ENCODE data around the gene CCNO.
A peak's percentile ranks its signal among the peaks of the same experiment; 100 is the strongest.

Gene CCNO

DNA sequence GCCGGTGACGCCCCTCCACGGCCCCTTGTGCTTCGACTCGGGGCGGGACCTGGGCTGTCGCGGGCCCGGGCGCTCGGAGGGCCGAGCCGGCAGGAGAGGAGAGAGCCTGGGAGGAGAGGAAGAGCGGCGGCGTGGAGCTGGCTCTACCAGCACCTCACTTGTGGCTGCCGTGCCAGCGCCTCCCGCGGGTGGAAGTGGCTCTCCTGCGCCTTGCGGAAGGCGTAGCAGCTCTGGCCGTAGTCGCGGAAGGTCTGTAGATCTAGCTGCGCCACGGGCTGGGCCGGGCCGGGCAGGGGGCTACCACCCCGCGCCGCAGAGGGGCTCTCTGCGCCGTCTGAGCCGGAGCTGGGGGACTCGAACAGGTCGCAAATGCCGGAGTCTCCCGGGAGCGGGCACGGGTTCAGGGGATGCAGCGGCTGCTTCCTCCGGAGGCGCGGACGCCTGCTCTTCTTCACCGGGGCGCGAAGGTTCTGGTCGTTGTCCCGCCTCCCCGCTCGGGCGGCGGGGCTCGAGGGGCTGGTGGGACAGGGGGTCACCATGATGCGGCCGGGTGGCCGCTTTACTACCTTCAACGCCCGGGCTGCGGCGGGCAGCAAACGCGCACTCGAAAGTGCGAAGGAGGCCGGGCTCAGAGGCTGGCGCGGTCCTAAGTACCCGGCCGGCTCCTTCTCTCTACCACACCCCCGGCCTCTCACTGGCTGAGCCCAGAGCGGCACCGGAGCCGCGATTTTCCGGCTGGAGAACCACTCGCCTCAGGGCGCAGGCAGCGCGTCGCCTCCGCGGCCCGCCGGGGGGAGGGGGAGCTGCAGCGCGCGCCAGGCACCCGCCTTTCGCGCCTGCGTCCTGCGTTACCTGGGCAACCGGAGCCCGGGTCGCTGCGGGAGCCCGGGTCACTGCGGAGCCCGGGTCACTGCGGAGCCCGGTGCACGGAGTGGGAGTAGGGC is at the start of gene CCNO:
Gene CCNO, minus strand, starts transcription at position 624 of the 944 bp plus-strand sequence. Its CDS starts 85 bp downstream, at position 539.
- Histone ChIP-seq H3K4me3 (ENCODE audit: low read length) (peak within 1 kb of the TSS; percentile 63), H3K27me3 (ENCODE audit: control insufficient read depth, insufficient read depth, low read length) (peaks cover 42% of the 10 kb centered on the region), H3K9ac (ENCODE audit: low read length) (no peak within 1 kb of the TSS), H3K36me3 (ENCODE audit: control insufficient read depth, insufficient read depth, low read length) (no peaks in the 10 kb centered on the region), H3K27ac (ENCODE audit: low read depth, low read length) (no peak within 1 kb of the TSS), H3K4me1 (ENCODE audit: control insufficient read depth, insufficient read depth, low read length) (peaks cover 6% of the 10 kb centered on the region)

GRCh38 chr5:55278778-55279177 is 45.4 kb upstream of the CCNO start:
- Histone ChIP-seq H3K27ac (ENCODE audit: low read depth, low read length) (no peak overlapping the region), H3K4me1 (ENCODE audit: control insufficient read depth, insufficient read depth, low read length) (no peaks in the 10 kb centered on the region), H3K36me3 (ENCODE audit: control insufficient read depth, insufficient read depth, low read length) (peaks cover 13% of the 10 kb centered on the region)

DNA sequence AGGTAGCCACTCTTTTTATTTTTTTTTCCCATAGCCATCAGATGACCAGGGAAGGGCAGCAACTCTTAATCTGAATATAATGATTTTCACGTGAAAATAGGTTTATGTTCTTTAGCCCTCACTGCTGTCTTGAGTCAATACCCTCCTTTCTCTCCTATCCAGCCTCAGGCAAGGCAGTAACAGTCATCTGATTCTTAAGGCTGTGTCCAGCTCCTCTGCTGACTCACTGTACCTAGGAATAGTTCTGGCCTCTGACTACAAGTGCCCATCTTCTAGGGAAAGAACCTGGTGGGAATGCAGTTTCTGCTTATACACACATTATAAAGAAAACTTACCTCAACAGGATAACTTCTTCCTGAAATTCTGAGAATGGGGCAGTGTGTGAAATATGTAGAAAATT is 43.4 kb upstream of the CCNO start:
- Histone ChIP-seq H3K27me3 (ENCODE audit: control insufficient read depth, insufficient read depth, low read length) (no peaks in the 10 kb centered on the region), H3K4me3 (ENCODE audit: low read length) (no peak overlapping the region), H3K9ac (ENCODE audit: low read length) (no peak overlapping the region), H3K36me3 (ENCODE audit: control insufficient read depth, insufficient read depth, low read length) (peaks cover 13% of the 10 kb centered on the region), H3K4me1 (ENCODE audit: control insufficient read depth, insufficient read depth, low read length) (no peaks in the 10 kb centered on the region), H3K27ac (ENCODE audit: low read depth, low read length) (no peak overlapping the region)

More at GRCh38 chr5:55278778-55279177, 45.4 kb upstream of the CCNO start:
- no peak overlapping the region for H3K9ac ChIP-seq (ENCODE audit: low read length)
- no peak overlapping the region for H3K4me3 ChIP-seq (ENCODE audit: low read length)
- no peaks in the 10 kb centered on the region for H3K27me3 ChIP-seq (ENCODE audit: control insufficient read depth, insufficient read depth, low read length)

GRCh38 chr5:55258339-55258738 is 24.9 kb upstream of the CCNO start:
- Histone ChIP-seq H3K9ac (ENCODE audit: low read length) (no peak overlapping the region), H3K27ac (ENCODE audit: low read depth, low read length) (no peak overlapping the region), H3K36me3 (ENCODE audit: control insufficient read depth, insufficient read depth, low read length) (no peaks in the 10 kb centered on the region), H3K4me3 (ENCODE audit: low read length) (no peak overlapping the region), H3K27me3 (ENCODE audit: control insufficient read depth, insufficient read depth, low read length) (no peaks in the 10 kb centered on the region), H3K4me1 (ENCODE audit: control insufficient read depth, insufficient read depth, low read length) (no peaks in the 10 kb centered on the region)

- no peak overlapping the region for H3K9ac ChIP-seq (ENCODE audit: low read length)
- H3K36me3 ChIP-seq (ENCODE audit: control insufficient read depth, insufficient read depth, low read length) = no peaks in the 10 kb centered on the region
- no peaks in the 10 kb centered on the region for H3K27me3 ChIP-seq (ENCODE audit: control insufficient read depth, insufficient read depth, low read length)
These were observed 21.4 kb upstream of the CCNO start for GRCh38 chr5:55254802-55255201.

GRCh38 chr5:55250064-55250463 is 16.7 kb upstream of the CCNO start:
- Histone ChIP-seq H3K27me3 (ENCODE audit: control insufficient read depth, insufficient read depth, low read length) (no peaks in the 10 kb centered on the region), H3K27ac (ENCODE audit: low read depth, low read length) (no peak overlapping the region), H3K4me3 (ENCODE audit: low read length) (no peak overlapping the region), H3K36me3 (ENCODE audit: control insufficient read depth, insufficient read depth, low read length) (no peaks in the 10 kb centered on the region), H3K4me1 (ENCODE audit: control insufficient read depth, insufficient read depth, low read length) (no peaks in the 10 kb centered on the region), H3K9ac (ENCODE audit: low read length) (no peak overlapping the region)

More at GRCh38 chr5:55254802-55255201, 21.4 kb upstream of the CCNO start:
- no peaks in the 10 kb centered on the region for H3K4me1 ChIP-seq (ENCODE audit: control insufficient read depth, insufficient read depth, low read length)
- no peak overlapping the region for H3K4me3 ChIP-seq (ENCODE audit: low read length)
- no peak overlapping the region for H3K27ac ChIP-seq (ENCODE audit: low read depth, low read length)

DNA sequence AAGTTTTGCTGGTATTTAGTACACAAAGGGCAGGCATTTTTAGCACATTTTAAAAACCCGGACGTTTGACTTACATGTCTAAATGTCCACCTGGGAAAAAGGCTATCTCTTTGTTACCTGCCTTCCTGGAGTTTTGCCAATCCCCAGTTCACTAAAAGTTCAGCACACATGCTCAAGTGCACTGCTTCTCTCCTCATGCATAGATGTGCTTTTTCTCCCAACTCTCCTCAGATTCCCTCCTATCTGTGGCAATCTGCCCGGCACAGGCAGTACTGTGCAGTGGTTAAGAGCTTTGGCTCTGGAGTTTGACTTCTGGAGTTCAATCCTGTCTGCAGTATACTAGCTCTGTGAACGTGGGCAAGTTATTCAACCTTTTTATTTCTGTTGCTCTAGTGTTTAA is 8.3 kb upstream of the CCNO start:
- Histone ChIP-seq H3K4me3 (ENCODE audit: low read length) (no peak overlapping the region), H3K36me3 (ENCODE audit: control insufficient read depth, insufficient read depth, low read length) (no peaks in the 10 kb centered on the region), H3K27me3 (ENCODE audit: control insufficient read depth, insufficient read depth, low read length) (no peaks in the 10 kb centered on the region), H3K4me1 (ENCODE audit: control insufficient read depth, insufficient read depth, low read length) (no peaks in the 10 kb centered on the region), H3K27ac (ENCODE audit: low read depth, low read length) (no peak overlapping the region), H3K9ac (ENCODE audit: low read length) (no peak overlapping the region)

DNA sequence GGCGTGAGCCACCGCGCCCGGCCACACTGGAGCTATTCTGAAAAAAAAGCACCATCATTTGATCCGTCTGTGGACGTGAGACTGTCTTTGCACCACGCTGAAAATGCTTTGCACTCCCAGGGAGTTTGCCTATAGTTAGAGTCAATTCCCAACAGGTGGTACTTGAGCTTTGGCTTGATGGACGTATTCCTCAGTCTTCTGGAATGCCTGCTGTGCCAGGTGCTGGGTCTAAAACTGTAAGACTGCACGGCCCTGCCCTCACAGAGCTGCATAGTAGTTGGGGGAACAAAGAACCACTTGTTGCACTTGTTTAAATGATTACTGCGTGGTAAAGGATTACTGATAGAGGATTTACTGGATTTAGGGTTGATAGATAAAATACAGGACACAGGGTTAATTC is 3.4 kb upstream of the CCNO start:
- no peaks in the 10 kb centered on the region for H3K4me1 ChIP-seq (ENCODE audit: control insufficient read depth, insufficient read depth, low read length)
- H3K4me3 ChIP-seq (ENCODE audit: low read length) = no peak overlapping the region
- H3K9ac ChIP-seq (ENCODE audit: low read length) = no peak overlapping the region
- H3K36me3 ChIP-seq (ENCODE audit: control insufficient read depth, insufficient read depth, low read length) = no peaks in the 10 kb centered on the region
- peaks cover 18% of the 10 kb centered on the region for H3K27me3 ChIP-seq (ENCODE audit: control insufficient read depth, insufficient read depth, low read length)
- H3K27ac ChIP-seq (ENCODE audit: low read depth, low read length) = no peak overlapping the region

- H3K36me3 ChIP-seq (ENCODE audit: control insufficient read depth, insufficient read depth, low read length) = no peaks in the 10 kb centered on the region
- H3K4me3 ChIP-seq (ENCODE audit: low read length) = peak overlapping the region; percentile 63
- peaks cover 36% of the 10 kb centered on the region for H3K27me3 ChIP-seq (ENCODE audit: control insufficient read depth, insufficient read depth, low read length)
- H3K27ac ChIP-seq (ENCODE audit: low read depth, low read length) = no peak overlapping the region
- peaks cover 6% of the 10 kb centered on the region for H3K4me1 ChIP-seq (ENCODE audit: control insufficient read depth, insufficient read depth, low read length)
- no peak overlapping the region for H3K9ac ChIP-seq (ENCODE audit: low read length)
These were observed 803 bp upstream of the CCNO start for GRCh38 chr5:55234121-55234700.

GRCh38 chr5:55232271-55232984 is 980 bp downstream of the CCNO start:
- Histone ChIP-seq H3K4me1 (ENCODE audit: control insufficient read depth, insufficient read depth, low read length) (peaks cover 8% of the 10 kb centered on the region), H3K4me3 (ENCODE audit: low read length) (peak overlapping the region; percentile 63), H3K27ac (ENCODE audit: low read depth, low read length) (no peak overlapping the region), H3K9ac (ENCODE audit: low read length) (no peak overlapping the region), H3K27me3 (ENCODE audit: control insufficient read depth, insufficient read depth, low read length) (peaks cover 47% of the 10 kb centered on the region), H3K36me3 (ENCODE audit: control insufficient read depth, insufficient read depth, low read length) (no peaks in the 10 kb centered on the region)

DNA sequence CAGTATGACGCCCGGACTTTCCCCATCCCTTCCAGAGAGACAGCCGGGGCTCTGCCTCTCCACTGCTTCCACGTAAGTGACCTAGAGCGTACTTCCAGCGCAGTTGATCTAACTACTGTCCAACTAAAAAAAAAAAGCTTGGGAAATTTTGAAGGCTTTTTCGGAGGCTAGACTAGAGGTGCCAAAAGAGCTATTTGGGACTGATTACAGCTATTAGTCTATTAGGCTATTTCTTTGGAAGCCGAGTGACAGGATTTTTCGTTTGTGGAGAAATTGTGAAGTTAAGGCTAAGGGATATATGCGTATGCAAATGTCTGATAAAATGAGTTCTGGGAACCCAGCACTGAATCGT is 1.5 kb downstream of the CCNO start:
- peak overlapping the region; percentile 63 for H3K4me3 ChIP-seq (ENCODE audit: low read length)
- H3K4me1 ChIP-seq (ENCODE audit: control insufficient read depth, insufficient read depth, low read length) = peaks cover 8% of the 10 kb centered on the region
- H3K27me3 ChIP-seq (ENCODE audit: control insufficient read depth, insufficient read depth, low read length) = peaks cover 52% of the 10 kb centered on the region
- no peak overlapping the region for H3K9ac ChIP-seq (ENCODE audit: low read length)
- no peak overlapping the region for H3K27ac ChIP-seq (ENCODE audit: low read depth, low read length)
- H3K36me3 ChIP-seq (ENCODE audit: control insufficient read depth, insufficient read depth, low read length) = no peaks in the 10 kb centered on the region
